AG09309 (cell line): ENCODE results near the gene PKN1.

Experiments
- DNase-seq: peaks from one replicate; pipeline ENCODE4 v3.0.0-alpha.2; 2010; ENCODE audit warnings: low read depth
- H3K4me3 ChIP-seq: 2 replicates; pipeline ENCODE4 v1.5.1; 2011; ENCODE audit warnings: mild to moderate bottlenecking, low read depth, low read length, moderate library complexity; ENCODE audit not compliant: control insufficient read depth
- TF ChIP-seq, protein P1 (sequence below): IDR thresholded peaks from 2 replicates; pipeline ENCODE4 v1.5.1; 2011; ENCODE audit warnings: mild to moderate bottlenecking, low read depth, low read length, inconsistent platforms; ENCODE audit not compliant: insufficient read depth, control insufficient read depth; ENCODE audit errors: missing control alignments

Gene PKN1

DNA sequence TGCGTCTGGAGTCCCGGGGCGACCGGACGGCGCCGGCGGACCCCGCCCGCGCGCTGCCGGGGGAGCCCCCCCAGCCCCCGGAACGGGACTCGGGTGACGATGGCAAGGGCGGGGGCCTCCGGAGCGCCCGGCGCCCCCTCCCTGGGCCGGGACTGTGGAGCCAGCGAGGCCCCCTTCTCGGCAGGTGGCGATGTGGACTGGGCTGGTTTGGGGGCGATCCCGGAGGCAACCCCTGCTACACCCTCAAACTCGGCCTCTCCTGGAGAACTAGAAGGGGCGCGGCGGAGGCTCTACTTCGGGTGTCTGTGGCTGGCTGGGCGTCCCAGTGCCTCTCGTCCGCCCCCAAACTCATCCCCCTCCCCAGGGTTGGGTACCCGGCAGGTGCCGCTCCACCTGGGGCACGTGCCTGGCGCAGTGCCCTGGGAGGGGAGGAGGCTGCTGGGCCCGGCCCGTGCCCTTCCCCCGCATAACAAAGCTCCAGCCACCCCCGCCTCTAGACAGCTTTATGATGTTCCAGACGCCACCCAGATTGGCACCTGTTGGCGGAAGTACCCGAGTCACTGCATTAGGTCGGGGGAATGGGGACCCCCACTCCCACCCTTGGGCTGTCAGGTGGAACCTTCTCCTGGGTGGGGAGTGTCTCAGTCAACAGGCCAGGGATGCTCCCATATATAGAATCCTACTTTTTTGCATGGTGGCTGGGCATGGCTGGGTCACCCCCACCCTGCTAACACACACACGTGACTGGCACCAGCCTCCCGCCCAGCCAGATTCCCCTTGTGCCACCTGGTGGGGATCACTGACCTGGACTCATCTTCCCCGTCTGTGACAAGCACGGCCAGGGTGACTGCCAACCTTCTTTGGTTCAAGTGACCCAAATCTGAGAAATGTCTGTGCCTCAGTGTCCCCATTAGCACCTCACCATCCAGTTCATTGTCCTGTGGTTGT lies 722 bp downstream of the PKN1 start:
- DNase-seq, result no peak
- peak overlapping the region; percentile 62 for H3K4me3 ChIP-seq
- TF ChIP-seq, protein P1, sequence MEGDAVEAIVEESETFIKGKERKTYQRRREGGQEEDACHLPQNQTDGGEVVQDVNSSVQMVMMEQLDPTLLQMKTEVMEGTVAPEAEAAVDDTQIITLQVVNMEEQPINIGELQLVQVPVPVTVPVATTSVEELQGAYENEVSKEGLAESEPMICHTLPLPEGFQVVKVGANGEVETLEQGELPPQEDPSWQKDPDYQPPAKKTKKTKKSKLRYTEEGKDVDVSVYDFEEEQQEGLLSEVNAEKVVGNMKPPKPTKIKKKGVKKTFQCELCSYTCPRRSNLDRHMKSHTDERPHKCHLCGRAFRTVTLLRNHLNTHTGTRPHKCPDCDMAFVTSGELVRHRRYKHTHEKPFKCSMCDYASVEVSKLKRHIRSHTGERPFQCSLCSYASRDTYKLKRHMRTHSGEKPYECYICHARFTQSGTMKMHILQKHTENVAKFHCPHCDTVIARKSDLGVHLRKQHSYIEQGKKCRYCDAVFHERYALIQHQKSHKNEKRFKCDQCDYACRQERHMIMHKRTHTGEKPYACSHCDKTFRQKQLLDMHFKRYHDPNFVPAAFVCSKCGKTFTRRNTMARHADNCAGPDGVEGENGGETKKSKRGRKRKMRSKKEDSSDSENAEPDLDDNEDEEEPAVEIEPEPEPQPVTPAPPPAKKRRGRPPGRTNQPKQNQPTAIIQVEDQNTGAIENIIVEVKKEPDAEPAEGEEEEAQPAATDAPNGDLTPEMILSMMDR, result no peak

DNA sequence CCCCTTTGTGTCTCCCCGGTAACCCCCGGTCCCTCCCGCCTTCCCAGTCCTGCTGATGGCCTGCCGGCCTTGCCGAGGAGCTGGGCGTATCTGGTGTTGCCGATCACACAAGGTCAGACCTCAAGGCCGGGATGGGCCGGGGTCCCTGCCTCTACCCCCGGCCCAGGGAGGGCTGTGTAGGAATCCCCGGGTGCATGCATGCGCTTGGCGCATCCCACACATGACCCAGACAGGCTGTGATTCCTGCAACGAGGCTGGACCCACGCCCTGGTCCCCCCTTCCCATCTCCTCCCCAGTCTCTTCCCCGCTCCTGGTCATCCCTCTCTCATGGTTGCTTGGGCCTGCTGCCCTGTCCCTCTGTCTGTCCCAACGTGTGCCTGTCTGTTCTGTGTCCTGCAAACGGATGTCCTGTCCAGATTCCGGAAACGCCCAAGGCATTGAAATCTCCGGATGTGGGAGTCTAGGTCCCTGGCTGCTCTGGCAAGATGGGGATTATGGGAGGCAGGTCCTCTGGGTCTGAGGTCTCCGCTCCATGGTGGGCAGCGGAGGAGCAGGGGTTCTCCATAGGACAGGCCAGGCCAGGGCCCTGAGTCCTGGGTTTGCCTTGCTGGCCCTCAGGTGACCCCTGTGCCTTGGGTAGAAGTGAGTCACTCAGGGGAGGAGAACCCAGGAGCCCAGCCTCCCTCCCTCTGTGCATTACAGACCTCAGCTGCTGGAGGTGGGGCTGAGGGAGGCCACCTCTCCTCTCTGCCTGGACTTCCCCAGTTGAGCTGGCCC lies 1.6 kb downstream of the PKN1 start:
- TF ChIP-seq, protein P1, result no peak
- H3K4me3 ChIP-seq, result peak overlapping the region; percentile 62
- peak; percentile 5 for DNase-seq

DNA sequence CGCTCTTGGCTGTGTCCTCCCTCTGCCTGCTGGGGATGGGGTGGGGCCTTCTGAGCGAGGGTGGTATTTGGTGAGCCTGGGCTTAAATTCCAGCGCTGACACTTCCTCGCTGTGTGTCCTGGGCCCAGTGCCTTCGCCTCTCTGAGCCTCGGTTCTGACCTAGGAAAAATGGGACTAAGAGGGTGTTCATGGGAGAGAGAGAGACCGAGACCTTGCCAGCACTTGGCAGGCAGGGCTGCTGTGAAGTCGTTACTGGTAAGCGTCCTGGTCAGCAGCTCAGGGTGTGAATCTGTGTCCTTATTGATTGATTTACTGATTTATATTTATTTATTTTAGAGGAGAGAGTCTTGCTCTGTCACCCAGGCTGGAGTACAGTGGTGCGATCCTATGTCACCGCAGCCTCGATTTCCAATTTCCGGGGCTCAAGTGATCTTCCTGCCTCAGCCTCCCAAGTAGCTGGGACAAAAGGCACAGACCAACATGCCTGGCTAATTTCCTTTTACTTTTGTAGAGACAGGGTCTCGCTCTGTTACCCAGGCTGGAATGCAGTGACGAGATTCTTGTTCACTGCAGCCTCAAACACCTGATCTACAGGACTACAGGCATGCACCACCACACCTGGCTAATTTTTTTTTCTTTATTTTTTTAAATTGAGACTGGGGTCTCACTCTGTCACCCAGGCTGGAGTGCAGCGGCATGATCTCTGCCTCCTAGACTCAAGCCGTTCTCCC lies 2.4 kb downstream of the PKN1 start:
- TF ChIP-seq, protein P1, result no peak
- no peak overlapping the region; the same call in none of the 2 replicates for H3K4me3 ChIP-seq
- no peak for DNase-seq

DNA sequence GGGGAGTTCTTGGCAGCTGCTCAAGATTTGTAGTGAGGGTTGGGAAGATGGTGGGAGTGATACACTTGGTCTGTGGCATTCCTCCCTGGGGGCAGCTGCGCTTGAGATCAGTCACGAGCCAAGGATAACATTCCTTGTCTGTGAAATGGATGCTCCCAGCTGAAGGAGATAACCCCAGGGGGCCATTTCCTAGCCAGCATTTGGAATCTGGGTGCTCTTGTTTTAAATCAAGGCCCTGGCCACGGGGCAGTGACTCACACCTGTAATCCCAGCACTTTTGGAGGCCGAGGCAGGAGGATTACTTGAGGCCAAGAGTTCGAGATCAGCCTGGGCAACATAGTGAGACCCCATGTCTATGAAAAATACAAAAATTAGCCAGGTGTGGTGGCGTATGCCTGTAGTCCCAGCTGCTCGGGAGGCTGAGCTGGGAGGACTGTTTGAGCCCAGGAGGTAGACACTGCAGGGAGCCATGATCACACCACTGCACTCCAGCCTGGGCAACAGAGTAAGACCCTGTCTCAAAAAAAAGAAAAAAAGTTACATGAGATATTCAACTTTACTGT lies 4.6 kb downstream of the PKN1 start:
- DNase-seq, result no peak
- H3K4me3 ChIP-seq, result no peak overlapping the region
- TF ChIP-seq, protein P1, result no peak

DNA sequence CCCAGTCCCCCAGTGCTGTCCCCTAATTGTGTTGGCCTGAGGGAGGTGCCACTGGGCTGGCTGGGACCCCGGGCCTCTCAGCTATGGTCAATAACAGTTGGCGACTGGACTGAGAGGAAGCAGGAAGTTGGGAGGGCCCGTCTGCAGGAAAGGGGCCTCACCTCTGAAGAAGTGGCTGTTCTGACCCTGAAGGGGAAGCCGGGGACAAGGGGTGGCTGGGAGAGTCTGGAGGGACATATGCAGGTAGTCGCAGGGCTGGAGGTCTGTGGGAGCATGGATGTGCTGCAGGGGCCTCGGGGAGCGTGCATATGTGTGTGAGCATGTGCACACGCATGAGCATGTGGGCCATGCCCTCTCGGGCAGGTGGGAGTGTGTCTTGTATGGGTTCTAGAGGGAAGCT lies 5.9 kb downstream of the PKN1 start:
- no peak for DNase-seq
- TF ChIP-seq, protein P1, result no peak
- H3K4me3 ChIP-seq, result no peak overlapping the region

DNA sequence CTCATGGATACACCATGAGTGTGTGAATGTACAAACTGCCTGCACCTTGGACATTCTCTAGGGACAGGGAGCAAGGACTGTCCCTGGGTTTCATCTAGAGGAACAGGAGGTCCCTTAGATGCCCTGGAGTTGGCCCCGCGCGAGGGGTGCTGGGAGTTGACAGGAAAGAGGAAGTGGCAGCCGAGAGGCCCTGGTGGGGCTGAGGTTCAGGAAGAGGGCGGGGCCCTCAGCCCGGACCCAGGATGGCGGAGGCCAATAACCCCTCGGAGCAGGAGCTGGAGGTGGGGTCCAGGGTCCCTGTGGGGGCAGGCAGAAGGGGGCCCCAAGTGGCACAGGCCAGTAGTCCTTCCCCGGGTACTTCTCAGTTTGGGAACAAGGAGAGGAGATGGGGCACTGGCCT lies 6.9 kb downstream of the PKN1 start:
- TF ChIP-seq, protein P1, result no peak
- no peak for DNase-seq
- no peak overlapping the region for H3K4me3 ChIP-seq
